CD4-positive, alpha-beta T cell treated with Interleukin-6 for 4 hours (primary cell): Measurements from ENCODE around the gene DAND5.

Experiments used
- DNase-seq: peaks from one replicate; pipeline ENCODE4 v3.0.0-alpha.2; 2020; ENCODE audit warnings: mixed read lengths

Gene DAND5

GRCh38 chr19:12994701-12995595, 25.6 kb downstream of the DAND5 start, which contains the start of gene NFIX:
NFIX (plus strand) TSS chr19:12995475; CDS start chr19:12995838, 363 bp downstream.
- DNase-seq = peak; percentile 76

- peak; percentile 29 for DNase-seq
Observed at GRCh38 chr19:12995596-12996405, 26.4 kb downstream of the DAND5 start.

GRCh38 chr19:12996406-12997094, 27.2 kb downstream of the DAND5 start:
- no peak for DNase-seq

- no peak for DNase-seq
Observed at GRCh38 chr19:12997179-12997966, 28.0 kb downstream of the DAND5 start.

GRCh38 chr19:12997967-12998940, 28.9 kb downstream of the DAND5 start:
- no peak for DNase-seq

GRCh38 chr19:13001166-13001501, 31.8 kb downstream of the DAND5 start:
- no peak for DNase-seq

GRCh38 chr19:13001502-13002165, 32.3 kb downstream of the DAND5 start:
- DNase-seq = no peak

- DNase-seq = no peak
Observed at GRCh38 chr19:13002166-13002898, 33.0 kb downstream of the DAND5 start.

- DNase-seq = no peak
Observed at GRCh38 chr19:13003081-13003480, 33.7 kb downstream of the DAND5 start.

GRCh38 chr19:13004273-13004672, 34.9 kb downstream of the DAND5 start:
- no peak for DNase-seq

- no peak for DNase-seq
Observed at GRCh38 chr19:13005253-13005652, 35.9 kb downstream of the DAND5 start.

- no peak for DNase-seq
Observed at GRCh38 chr19:13005861-13006370, 36.5 kb downstream of the DAND5 start.

GRCh38 chr19:13006431-13007281, 37.3 kb downstream of the DAND5 start:
- no peak for DNase-seq

GRCh38 chr19:13007292-13008045, 38.1 kb downstream of the DAND5 start:
- no peak for DNase-seq

GRCh38 chr19:13008926-13009787, 39.8 kb downstream of the DAND5 start:
- no peak for DNase-seq

- DNase-seq = no peak
Observed at GRCh38 chr19:13010038-13010991, 40.9 kb downstream of the DAND5 start.
